Measurements from ENCODE around the gene HLA-DQA1.
A peak's percentile ranks its signal among the peaks of the same experiment; 100 is the strongest.
"Not testable (repeated sequence)": the region's sequence is repeated elsewhere in the genome, so short reads cannot be mapped to it uniquely, and the experiment has no call there.

HLA-DQA1 gene

GRCh38 chr6:32627249-32627648 lies 10.0 kb upstream of the HLA-DQA1 start:
- Histone ChIP-seq H3K36me3 (ENCODE audit: insufficient read depth) (no peaks in the 10 kb centered on the region), H3K27ac (no peak overlapping the region), H4K20me1 (ENCODE audit: insufficient read depth) (no peaks in the 10 kb centered on the region), H3K79me2 (ENCODE audit: insufficient read depth, low read depth) (no peaks in the 10 kb centered on the region), H3K27me3 (ENCODE audit: insufficient read depth, low read depth) (no peaks in the 10 kb centered on the region), H3K9ac (no peak overlapping the region), H3K4me1 (ENCODE audit: low read depth, poor library complexity, severe bottlenecking) (peaks cover 34% of the 10 kb centered on the region), H3K4me3 (IDR thresholded peaks at IDR 0.05; ENCODE audit: insufficient read depth, low read depth, low read length) (no peak overlapping the region), H3K4me2 (no peak overlapping the region), H2AFZ (ENCODE audit: low read depth) (no peak overlapping the region)
- no peak for TF ChIP-seq CTCF (conservative IDR thresholded peaks at IDR 0.05; ENCODE audit: low read depth, low read length)

- no peak for TF ChIP-seq CTCF (conservative IDR thresholded peaks at IDR 0.05; ENCODE audit: low read depth, low read length)
- no peak overlapping the region for H3K4me2 ChIP-seq
- no peaks in the 10 kb centered on the region for H4K20me1 ChIP-seq (ENCODE audit: insufficient read depth)
- no peaks in the 10 kb centered on the region for H3K36me3 ChIP-seq (ENCODE audit: insufficient read depth)
- H3K9ac ChIP-seq = no peak overlapping the region
- no peak overlapping the region for H3K4me3 ChIP-seq (IDR thresholded peaks at IDR 0.05; ENCODE audit: insufficient read depth, low read depth, low read length)
- H3K27me3 ChIP-seq (ENCODE audit: insufficient read depth, low read depth) = no peaks in the 10 kb centered on the region
- no peak overlapping the region for H2AFZ ChIP-seq (ENCODE audit: low read depth)
- no peaks in the 10 kb centered on the region for H3K79me2 ChIP-seq (ENCODE audit: insufficient read depth, low read depth)
- peaks cover 28% of the 10 kb centered on the region for H3K4me1 ChIP-seq (ENCODE audit: low read depth, poor library complexity, severe bottlenecking)
- 0 out of 2 replicates have a peak overlapping the region, but pooled peaks have one; percentile 6 for H3K27ac ChIP-seq
These were observed 9.4 kb upstream of the HLA-DQA1 start for GRCh38 chr6:32627831-32628230.

GRCh38 chr6:32629793-32630192 lies 7.4 kb upstream of the HLA-DQA1 start:
- H3K9ac ChIP-seq; H4K20me1 ChIP-seq (ENCODE audit: insufficient read depth): not testable (repeated sequence)

GRCh38 chr6:32635526-32636123 lies 1.6 kb upstream of the HLA-DQA1 start:
- peaks cover 14% of the 10 kb centered on the region for H3K4me1 ChIP-seq (ENCODE audit: low read depth, poor library complexity, severe bottlenecking)
- H3K4me2 ChIP-seq = no peak overlapping the region
- no peaks in the 10 kb centered on the region for H3K79me2 ChIP-seq (ENCODE audit: insufficient read depth, low read depth)
- TF ChIP-seq CTCF (conservative IDR thresholded peaks at IDR 0.05; ENCODE audit: low read depth, low read length) = no peak
- no peaks in the 10 kb centered on the region for H3K36me3 ChIP-seq (ENCODE audit: insufficient read depth)
- H3K4me3 ChIP-seq (IDR thresholded peaks at IDR 0.05; ENCODE audit: insufficient read depth, low read depth, low read length) = no peak overlapping the region
- H2AFZ ChIP-seq (ENCODE audit: low read depth) = no peak overlapping the region
- H4K20me1 ChIP-seq (ENCODE audit: insufficient read depth) = no peaks in the 10 kb centered on the region
- H3K9ac ChIP-seq = no peak overlapping the region
- peak overlapping the region; percentile 44; the same call in 1 of the 2 replicates for H3K27ac ChIP-seq
- no peaks in the 10 kb centered on the region for H3K27me3 ChIP-seq (ENCODE audit: insufficient read depth, low read depth)

More at GRCh38 chr6:32629793-32630192, 7.4 kb upstream of the HLA-DQA1 start:
- not testable (repeated sequence) for H3K79me2 ChIP-seq (ENCODE audit: insufficient read depth, low read depth); H3K4me3 ChIP-seq (IDR thresholded peaks at IDR 0.05; ENCODE audit: insufficient read depth, low read depth, low read length); H3K36me3 ChIP-seq (ENCODE audit: insufficient read depth); H2AFZ ChIP-seq (ENCODE audit: low read depth); H3K27ac ChIP-seq; H3K4me2 ChIP-seq; H3K27me3 ChIP-seq (ENCODE audit: insufficient read depth, low read depth)
- H3K4me1 ChIP-seq (ENCODE audit: low read depth, poor library complexity, severe bottlenecking) = peaks cover 20% of the 10 kb centered on the region

- Histone ChIP-seq H3K4me3 (IDR thresholded peaks at IDR 0.05; ENCODE audit: insufficient read depth, low read depth, low read length) (no peak overlapping the region), H3K27me3 (ENCODE audit: insufficient read depth, low read depth) (no peaks in the 10 kb centered on the region), H3K27ac (no peak overlapping the region), H3K4me2 (no peak overlapping the region), H3K9ac (no peak overlapping the region), H3K36me3 (ENCODE audit: insufficient read depth) (no peaks in the 10 kb centered on the region), H4K20me1 (ENCODE audit: insufficient read depth) (no peaks in the 10 kb centered on the region), H3K4me1 (ENCODE audit: low read depth, poor library complexity, severe bottlenecking) (peaks cover 14% of the 10 kb centered on the region), H2AFZ (ENCODE audit: low read depth) (no peak overlapping the region), H3K79me2 (ENCODE audit: insufficient read depth, low read depth) (no peaks in the 10 kb centered on the region)
- no peak for TF ChIP-seq CTCF (conservative IDR thresholded peaks at IDR 0.05; ENCODE audit: low read depth, low read length)
These were observed 677 bp downstream of the HLA-DQA1 start for GRCh38 chr6:32637883-32638282.

Data from KMS-11 (cell line).